Measurements from ENCODE around the gene CR1. TPM values are rescaled to one million over a fixed set of nuclear protein-coding genes. Genes with fewer than 3 reads are reported as not detected.
"Not testable (repeated sequence)": the region's sequence is repeated elsewhere in the genome, so short reads cannot be mapped to it uniquely, and the experiment has no call there.

CR1 gene
- total and polyA plus RNA-seq, 7 experiments from 2014 or later, result 0.19 to 50.1 (median 4.3) TPM

DNA sequence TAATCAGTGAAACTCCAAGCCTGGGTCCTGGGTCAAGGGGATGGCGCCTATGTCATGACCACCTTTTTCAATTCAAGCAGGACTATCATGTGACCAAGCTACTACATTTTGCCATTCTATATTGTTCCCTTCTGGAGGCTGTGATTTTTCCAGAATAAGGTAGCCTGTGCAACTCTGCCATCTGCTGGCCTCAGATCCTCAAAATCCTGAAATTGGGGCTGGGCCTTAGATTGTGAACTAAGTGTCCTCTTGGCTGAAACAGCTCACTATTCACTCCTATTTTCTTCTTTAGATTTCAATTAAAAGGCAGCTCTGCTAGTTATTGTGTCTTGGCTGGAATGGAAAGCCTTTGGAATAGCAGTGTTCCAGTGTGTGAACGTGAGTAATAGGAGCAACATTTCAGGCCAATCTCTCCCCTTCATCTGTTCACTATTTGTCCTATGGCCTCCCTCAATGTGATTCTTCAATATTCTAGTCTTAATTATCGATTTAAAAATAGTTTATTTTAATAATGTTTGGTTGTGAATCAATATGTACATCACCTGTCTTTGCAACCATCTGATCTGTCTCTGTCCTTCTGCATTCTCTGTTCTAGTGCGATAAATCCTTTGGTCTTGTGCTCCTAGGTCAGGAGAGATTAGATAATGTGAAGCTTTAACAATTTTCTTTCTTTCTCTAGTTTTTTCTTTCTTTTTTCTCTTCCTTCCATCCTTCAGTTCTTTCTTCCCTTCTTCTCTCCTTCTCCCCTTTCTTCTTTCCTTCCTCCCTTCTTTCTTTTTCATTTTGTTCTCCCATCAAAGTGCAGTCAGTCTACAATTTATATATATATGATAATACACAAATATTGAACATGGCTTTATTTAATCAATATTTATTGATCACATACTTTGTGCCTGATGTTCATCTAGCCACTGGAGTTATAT, 69.8 kb downstream of the CR1 start:
- no peak overlapping the region for H3K4me3 Mint-ChIP-seq
- DNase-seq (no peak), ATAC-seq (peak; percentile 51)
- no peaks in the 10 kb centered on the region for H3K27me3 ChIP-seq (ENCODE audit: control insufficient read depth in 2 of 2, insufficient read depth in 2 of 2, low read length in 2 of 2)
- H3K27ac ChIP-seq (ENCODE audit: low read depth, low read length), result no peak overlapping the region
- no peaks in the 10 kb centered on the region for H3K4me1 Mint-ChIP-seq
- intact Hi-C loops (cut with micrococcal nuclease), result no loop called here
- peaks cover 0 to 12% (median 5%) of the 10 kb centered on the region in 5 donors for H3K27me3 Mint-ChIP-seq
- peaks cover 0 to 9% (median 0%) of the 10 kb centered on the region in 5 donors for H3K36me3 Mint-ChIP-seq
- CTCF ChIA-PET, result no interaction called here
- no peak overlapping the region for H3K27ac Mint-ChIP-seq
- no peak overlapping the region for H3K4me3 ChIP-seq (ENCODE audit: low read length)
- H3K9me3 Mint-ChIP-seq, result no peaks in the 10 kb centered on the region
- no peaks in the 10 kb centered on the region for H3K36me3 ChIP-seq (ENCODE audit: control insufficient read depth in 2 of 3, insufficient read depth in 3 of 3, low read length in 3 of 3)
- no peaks in the 10 kb centered on the region for H3K9me3 ChIP-seq (ENCODE audit: control insufficient read depth in 2 of 3, low read length in 3 of 3)
- POLR2A ChIA-PET, result no interaction called here
- H3K4me1 ChIP-seq (ENCODE audit: control insufficient read depth in 2 of 2, insufficient read depth in 2 of 2, low read length in 2 of 2), result no peaks in the 10 kb centered on the region

DNA sequence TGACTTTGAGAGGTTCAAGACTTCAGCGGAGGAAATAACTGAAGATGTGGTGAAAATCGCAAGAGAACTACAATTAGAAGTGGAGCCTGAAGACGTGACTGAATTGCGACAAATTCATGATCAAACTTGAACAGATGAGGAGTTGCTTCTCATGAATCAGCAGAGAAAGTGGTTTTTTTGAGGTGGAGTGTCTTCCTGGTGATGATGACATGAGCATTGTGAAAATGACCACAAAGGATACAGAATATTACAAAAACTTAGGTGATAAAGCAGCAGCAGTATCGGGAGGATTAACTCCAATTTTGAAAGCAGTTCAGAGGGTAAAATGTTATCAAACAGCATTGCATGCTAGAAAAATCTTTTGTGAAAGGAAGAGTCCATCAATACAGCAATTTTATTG, 76.0 kb downstream of the CR1 start:
- H3K27me3 ChIP-seq (ENCODE audit: control insufficient read depth in 2 of 2, insufficient read depth in 2 of 2, low read length in 2 of 2); H3K27ac Mint-ChIP-seq; H3K36me3 Mint-ChIP-seq; H3K4me3 Mint-ChIP-seq; H3K27ac ChIP-seq (ENCODE audit: low read depth, low read length); intact Hi-C loops (cut with micrococcal nuclease); POLR2A ChIA-PET; H3K4me1 Mint-ChIP-seq; H3K9me3 ChIP-seq (ENCODE audit: control insufficient read depth in 2 of 3, low read length in 3 of 3); H3K36me3 ChIP-seq (ENCODE audit: control insufficient read depth in 2 of 3, insufficient read depth in 3 of 3, low read length in 3 of 3); H3K9me3 Mint-ChIP-seq; H3K4me3 ChIP-seq (ENCODE audit: low read length); DNase-seq; CTCF ChIA-PET; H3K4me1 ChIP-seq (ENCODE audit: control insufficient read depth in 2 of 2, insufficient read depth in 2 of 2, low read length in 2 of 2): not testable (repeated sequence)
- ATAC-seq, result peak; percentile 72
- H3K27me3 Mint-ChIP-seq, result peaks cover 0 to 27% (median 5%) of the 10 kb centered on the region in 5 donors

GRCh38 chr1:207573074-207573473, 77.1 kb downstream of the CR1 start:
- peak; percentile 55 for ATAC-seq
- H3K4me1 ChIP-seq (ENCODE audit: control insufficient read depth in 2 of 2, insufficient read depth in 2 of 2, low read length in 2 of 2); DNase-seq; H3K4me3 Mint-ChIP-seq; intact Hi-C loops (cut with micrococcal nuclease); H3K27ac Mint-ChIP-seq; CTCF ChIA-PET; H3K4me1 Mint-ChIP-seq; H3K27me3 ChIP-seq (ENCODE audit: control insufficient read depth in 2 of 2, insufficient read depth in 2 of 2, low read length in 2 of 2); H3K27ac ChIP-seq (ENCODE audit: low read depth, low read length); H3K4me3 ChIP-seq (ENCODE audit: low read length); POLR2A ChIA-PET; H3K36me3 Mint-ChIP-seq; H3K36me3 ChIP-seq (ENCODE audit: control insufficient read depth in 2 of 3, insufficient read depth in 3 of 3, low read length in 3 of 3); H3K9me3 Mint-ChIP-seq; H3K9me3 ChIP-seq (ENCODE audit: control insufficient read depth in 2 of 3, low read length in 3 of 3): not testable (repeated sequence)
- H3K27me3 Mint-ChIP-seq, result peaks cover 0 to 24% (median 2%) of the 10 kb centered on the region in 5 donors

DNA sequence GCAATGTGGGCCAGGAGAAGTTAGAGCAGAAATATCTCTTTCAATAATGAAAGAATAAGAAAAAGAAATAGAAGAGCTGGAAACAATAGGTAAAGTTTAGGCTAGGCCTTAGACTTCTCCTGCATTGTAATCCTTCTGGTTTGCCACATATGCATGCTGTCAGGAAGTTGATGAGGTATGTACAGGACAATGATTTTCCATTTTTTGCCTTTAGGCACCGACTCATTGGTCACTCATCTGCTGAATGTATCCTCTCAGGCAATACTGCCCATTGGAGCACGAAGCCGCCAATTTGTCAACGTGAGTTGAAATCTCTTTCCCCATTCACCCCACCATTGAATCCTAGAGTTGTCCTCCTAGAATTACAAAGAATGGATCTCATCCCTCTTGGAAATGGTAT, 79.4 kb downstream of the CR1 start:
- POLR2A ChIA-PET; ATAC-seq; H3K27ac ChIP-seq (ENCODE audit: low read depth, low read length); H3K4me3 ChIP-seq (ENCODE audit: low read length); H3K4me3 Mint-ChIP-seq; CTCF ChIA-PET; H3K9me3 Mint-ChIP-seq; H3K9me3 ChIP-seq (ENCODE audit: control insufficient read depth in 2 of 3, low read length in 3 of 3); H3K4me1 ChIP-seq (ENCODE audit: control insufficient read depth in 2 of 2, insufficient read depth in 2 of 2, low read length in 2 of 2); H3K27me3 ChIP-seq (ENCODE audit: control insufficient read depth in 2 of 2, insufficient read depth in 2 of 2, low read length in 2 of 2); H3K36me3 ChIP-seq (ENCODE audit: control insufficient read depth in 2 of 3, insufficient read depth in 3 of 3, low read length in 3 of 3); H3K36me3 Mint-ChIP-seq; H3K27ac Mint-ChIP-seq; intact Hi-C loops (cut with micrococcal nuclease); DNase-seq: not testable (repeated sequence)
- Mint-ChIP-seq H3K27me3 (peaks cover 0 to 24% (median 2%) of the 10 kb centered on the region in 5 donors), H3K4me1 (peaks cover 0 to 14% (median 8%) of the 10 kb centered on the region in 7 donors)

GRCh38 chr1:207578796-207579435, 83.0 kb downstream of the CR1 start:
- H3K27ac Mint-ChIP-seq, result no peak overlapping the region
- Histone ChIP-seq H3K9me3 (ENCODE audit: control insufficient read depth in 2 of 3, low read length in 3 of 3) (no peaks in the 10 kb centered on the region), H3K27me3 (ENCODE audit: control insufficient read depth in 2 of 2, insufficient read depth in 2 of 2, low read length in 2 of 2) (no peaks in the 10 kb centered on the region), H3K36me3 (ENCODE audit: control insufficient read depth in 2 of 3, insufficient read depth in 3 of 3, low read length in 3 of 3) (no peaks in the 10 kb centered on the region), H3K4me1 (ENCODE audit: control insufficient read depth in 2 of 2, insufficient read depth in 2 of 2, low read length in 2 of 2) (no peaks in the 10 kb centered on the region), H3K4me3 (ENCODE audit: low read length) (no peak overlapping the region), H3K27ac (ENCODE audit: low read depth, low read length) (no peak overlapping the region)
- no peak overlapping the region for H3K4me3 Mint-ChIP-seq
- peaks cover 0 to 7% (median 0%) of the 10 kb centered on the region in 7 donors for H3K4me1 Mint-ChIP-seq
- ATAC-seq (no peak), DNase-seq (no peak)
- no peaks in the 10 kb centered on the region for H3K9me3 Mint-ChIP-seq
- H3K27me3 Mint-ChIP-seq, result peaks cover 6 to 36% (median 9%) of the 10 kb centered on the region in 5 donors
- ChIA-PET POLR2A (no interaction called here), CTCF (interaction anchor here (1.0 to 1.2 kb wide), 2 partner anchors 218 to 219 kb away, joined by 3 to 4 read pairs; no protein-coding TSS in a partner anchor)
- peaks cover 0 to 7% (median 0%) of the 10 kb centered on the region in 5 donors for H3K36me3 Mint-ChIP-seq
- intact Hi-C loops (cut with micrococcal nuclease), result no loop called here

DNA sequence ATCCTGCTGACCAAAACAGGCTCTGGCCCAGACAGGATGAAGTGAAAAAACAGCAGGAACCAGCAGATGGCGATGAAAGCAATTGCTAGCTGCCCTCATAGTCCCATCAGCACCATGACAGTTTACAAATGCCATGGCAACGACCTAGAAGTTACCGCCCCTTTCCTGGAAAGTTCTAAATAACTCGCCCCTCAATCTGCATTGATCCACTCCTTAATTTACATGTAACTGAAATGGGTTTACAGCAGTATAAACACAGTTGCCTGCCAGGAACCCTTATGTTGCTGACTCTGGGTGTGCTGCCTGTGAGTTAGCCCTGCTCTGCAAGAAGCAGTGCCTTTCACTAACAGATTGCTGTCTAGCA, 83.5 kb downstream of the CR1 start:
- Histone ChIP-seq H3K4me3 (ENCODE audit: low read length) (no peak overlapping the region), H3K4me1 (ENCODE audit: control insufficient read depth in 2 of 2, insufficient read depth in 2 of 2, low read length in 2 of 2) (no peaks in the 10 kb centered on the region), H3K27me3 (ENCODE audit: control insufficient read depth in 2 of 2, insufficient read depth in 2 of 2, low read length in 2 of 2) (no peaks in the 10 kb centered on the region), H3K27ac (ENCODE audit: low read depth, low read length) (no peak overlapping the region), H3K36me3 (ENCODE audit: control insufficient read depth in 2 of 3, insufficient read depth in 3 of 3, low read length in 3 of 3) (no peaks in the 10 kb centered on the region), H3K9me3 (ENCODE audit: control insufficient read depth in 2 of 3, low read length in 3 of 3) (no peaks in the 10 kb centered on the region)
- intact Hi-C loops (cut with micrococcal nuclease), result no loop called here
- peaks cover 0 to 7% (median 0%) of the 10 kb centered on the region in 7 donors for H3K4me1 Mint-ChIP-seq
- no peak overlapping the region for H3K4me3 Mint-ChIP-seq
- peak in 6 of 9 donors; percentile 3 to 27 (median 14) for DNase-seq
- CTCF ChIA-PET, result interaction anchor here (1.2 kb wide), 2 partner anchors 41 to 219 kb away, joined by 3 to 4 read pairs; no protein-coding TSS in a partner anchor
- H3K9me3 Mint-ChIP-seq, result no peaks in the 10 kb centered on the region
- peaks cover 0 to 7% (median 0%) of the 10 kb centered on the region in 5 donors for H3K36me3 Mint-ChIP-seq
- ATAC-seq, result peak; percentile 68
- POLR2A ChIA-PET, result no interaction called here
- H3K27ac Mint-ChIP-seq, result peak overlapping the region in 1 of 9 donors; percentile 27
- H3K27me3 Mint-ChIP-seq, result peaks cover 5 to 32% (median 8%) of the 10 kb centered on the region in 5 donors
